MM.1S (cell line): ENCODE measurements around the gene CREB3L2.

Source experiments
- CTCF ChIP-seq: fragments of 300-600 bp; sonication (generic); IDR thresholded peaks from 2 replicates; pipeline ENCODE4 v1.5.1; 2016; ENCODE audit warnings: antibody characterized with exemption, low read length, mixed read lengths
- EZH2 ChIP-seq: fragments of 300-600 bp; sonication (generic); optimal IDR thresholded peaks from 2 replicates; pipeline ENCODE3; 2017; ENCODE audit warnings: low read depth, mild to moderate bottlenecking, antibody characterized with exemption, low read length, mixed read lengths

GRCh38 chr7:137875746-137876145 lies 126.1 kb downstream of the CREB3L2 start:
- TF ChIP-seq CTCF: no peak
- TF ChIP-seq EZH2: no peak
